SK-N-SH treated with all-trans-retinoic acid at 6 μM for 48 hours (cell line): Measurements from ENCODE around the gene SMYD3.

ENCODE experiments used
- SNAI2 ChIP-seq: fragments of 250-450 bp; sonication (Bioruptor Pico); IDR thresholded peaks from 2 replicates; pipeline ENCODE4 v1.5.0; 2020; ENCODE audit warnings: mild to moderate bottlenecking, moderate library complexity
- ZNF565 ChIP-seq: fragments of 450-650 bp; formaldehyde crosslinking; conservative IDR thresholded peaks from 2 replicates; pipeline ENCODE4 v1.5.0; 2020; ENCODE audit warnings: low read depth, mild to moderate bottlenecking, moderate library complexity

GRCh38 chr1:246108278-246108925 lies 398.7 kb downstream of the SMYD3 start:
- no peak for TF ChIP-seq ZNF565
- no peak for TF ChIP-seq SNAI2 (CRISPR knock-in tag)
